Uterus (tissue), 2 donors: ENCODE results near the gene CDC123.

Experiments used
- CTCF ChIP-seq, 4 experiments: fragments of 200-600 bp in 2 of 4; fragments of 450-650 bp in 2 of 4; sonication (generic) in 2 of 4; IDR thresholded peaks; one replicate each; pipeline ENCODE4 v1.5.1; 2016 to 2019; ENCODE audit warnings: antibody characterized with exemption in 4 of 4, mild to moderate bottlenecking in 2 of 4, moderate library complexity in 1 of 4
- POLR2A ChIP-seq, 2 donors: fragments of 450-650 bp; IDR thresholded peaks; one replicate each; pipeline ENCODE4 v1.6.1; 2016; ENCODE audit warnings: antibody characterized with exemption in 2 of 2, mild to moderate bottlenecking in 1 of 2, moderate library complexity in 1 of 2

GRCh38 chr10:12200850-12201249 is 4.9 kb downstream of the CDC123 start:
- TF ChIP-seq CTCF (IDR thresholded peaks at IDR 0.05), result no peak
- TF ChIP-seq POLR2A (IDR thresholded peaks at IDR 0.05), result no peak
